ENCODE results near the gene DDX52.

The DDX52 gene

GRCh38 chr17:37568350-37569053 lies 74.7 kb downstream of the DDX52 start:
- TF ChIP-seq CTCF (IDR thresholded peaks at IDR 0.05; ENCODE audit: low read depth, low read length, missing control alignments) = no peak
- no peak for DNase-seq (ENCODE audit: extremely low read depth, low read depth)
- H3K4me3 ChIP-seq (replicated peaks; ENCODE audit: low read depth, low read length) = no peak overlapping the region

GRCh38 chr17:37567538-37567937 lies 75.7 kb downstream of the DDX52 start:
- no peak for TF ChIP-seq CTCF (IDR thresholded peaks at IDR 0.05; ENCODE audit: low read depth, low read length, missing control alignments)
- no peak overlapping the region for H3K4me3 ChIP-seq (replicated peaks; ENCODE audit: low read depth, low read length)
- no peak for DNase-seq (ENCODE audit: extremely low read depth, low read depth)

- DNase-seq (ENCODE audit: extremely low read depth, low read depth) = no peak
- no peak for TF ChIP-seq CTCF (IDR thresholded peaks at IDR 0.05; ENCODE audit: low read depth, low read length, missing control alignments)
- H3K4me3 ChIP-seq (replicated peaks; ENCODE audit: low read depth, low read length) = no peak overlapping the region
Measured at GRCh38 chr17:37567137-37567536, 76.1 kb downstream of the DDX52 start.

GRCh38 chr17:37564252-37564651 lies 79.0 kb downstream of the DDX52 start:
- no peak for DNase-seq (ENCODE audit: extremely low read depth, low read depth)

GRCh38 chr17:37562016-37562745 lies 81.1 kb downstream of the DDX52 start:
- no peak overlapping the region for H3K4me3 ChIP-seq (replicated peaks; ENCODE audit: low read depth, low read length)
- no peak for TF ChIP-seq CTCF (IDR thresholded peaks at IDR 0.05; ENCODE audit: low read depth, low read length, missing control alignments)

More at GRCh38 chr17:37564252-37564651, 79.0 kb downstream of the DDX52 start:
- TF ChIP-seq CTCF (IDR thresholded peaks at IDR 0.05; ENCODE audit: low read depth, low read length, missing control alignments) = no peak
- no peak overlapping the region for H3K4me3 ChIP-seq (replicated peaks; ENCODE audit: low read depth, low read length)

More at GRCh38 chr17:37562016-37562745, 81.1 kb downstream of the DDX52 start:
- DNase-seq (ENCODE audit: extremely low read depth, low read depth) = no peak
